ENCODE data around the gene BCAP31.

DNA sequence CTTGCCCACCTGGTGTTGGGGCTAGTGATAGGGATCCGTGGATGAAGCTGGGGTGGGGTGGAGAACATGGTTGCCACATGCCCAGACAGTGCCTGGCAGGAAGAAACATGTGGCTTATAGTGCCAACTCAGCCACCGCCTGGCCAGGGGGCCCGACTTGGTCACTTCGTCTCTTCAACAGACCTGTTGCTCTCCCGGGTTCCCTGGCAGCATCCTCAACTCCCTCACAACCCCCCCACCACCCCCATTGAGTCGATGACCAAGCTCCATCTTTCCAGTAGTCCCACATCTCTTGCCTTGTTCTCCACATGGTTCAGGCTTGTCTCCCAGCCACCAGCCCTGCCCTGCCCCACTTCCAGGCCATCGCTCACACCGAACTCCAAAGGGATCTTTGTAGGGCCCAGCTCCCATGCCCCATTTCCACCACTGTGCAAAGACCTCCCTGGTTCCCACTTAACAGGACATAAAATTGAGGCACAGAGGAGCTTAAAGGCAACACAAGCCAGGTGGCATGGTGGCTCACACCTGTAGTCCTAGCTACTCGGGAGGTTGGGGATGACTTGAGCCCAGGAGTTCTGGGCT, 58.4 kb downstream of the BCAP31 start:
- TF ChIP-seq POLR2A (IDR thresholded peaks at IDR 0.05) = no peak
- TF ChIP-seq, protein P1, sequence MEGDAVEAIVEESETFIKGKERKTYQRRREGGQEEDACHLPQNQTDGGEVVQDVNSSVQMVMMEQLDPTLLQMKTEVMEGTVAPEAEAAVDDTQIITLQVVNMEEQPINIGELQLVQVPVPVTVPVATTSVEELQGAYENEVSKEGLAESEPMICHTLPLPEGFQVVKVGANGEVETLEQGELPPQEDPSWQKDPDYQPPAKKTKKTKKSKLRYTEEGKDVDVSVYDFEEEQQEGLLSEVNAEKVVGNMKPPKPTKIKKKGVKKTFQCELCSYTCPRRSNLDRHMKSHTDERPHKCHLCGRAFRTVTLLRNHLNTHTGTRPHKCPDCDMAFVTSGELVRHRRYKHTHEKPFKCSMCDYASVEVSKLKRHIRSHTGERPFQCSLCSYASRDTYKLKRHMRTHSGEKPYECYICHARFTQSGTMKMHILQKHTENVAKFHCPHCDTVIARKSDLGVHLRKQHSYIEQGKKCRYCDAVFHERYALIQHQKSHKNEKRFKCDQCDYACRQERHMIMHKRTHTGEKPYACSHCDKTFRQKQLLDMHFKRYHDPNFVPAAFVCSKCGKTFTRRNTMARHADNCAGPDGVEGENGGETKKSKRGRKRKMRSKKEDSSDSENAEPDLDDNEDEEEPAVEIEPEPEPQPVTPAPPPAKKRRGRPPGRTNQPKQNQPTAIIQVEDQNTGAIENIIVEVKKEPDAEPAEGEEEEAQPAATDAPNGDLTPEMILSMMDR (IDR thresholded peaks at IDR 0.05) = no peak

All from sigmoid colon (tissue), 3 donors.